ENCODE measurements around the gene CDON. TPM values are rescaled to one million over a fixed set of nuclear protein-coding genes. Genes with fewer than 3 reads are reported as not detected.

Gene CDON
- total RNA-seq, 1 experiment from 2014 or later: 17.2 TPM

- Histone ChIP-seq H3K14ac (ENCODE audit: insufficient read depth, low read length) (no peak overlapping the region), H4K5ac (ENCODE audit: insufficient read length, low read depth, low read length) (no peak overlapping the region), H3K27ac (ENCODE audit: insufficient read length, low read depth, low read length) (no peak overlapping the region), H4K20me1 (ENCODE audit: control insufficient read depth, insufficient read depth, insufficient read length) (no peaks in the 10 kb centered on the region), H3K79me1 (ENCODE audit: insufficient read depth, low read depth, low read length, poor library complexity, severe bottlenecking) (no peaks in the 10 kb centered on the region), H2BK20ac (ENCODE audit: low read depth, low read length, poor library complexity, severe bottlenecking) (no peak overlapping the region), H3K27me3 (ENCODE audit: insufficient read depth, low read length) (no peaks in the 10 kb centered on the region), H2BK120ac (ENCODE audit: low read depth, low read length, poor library complexity, severe bottlenecking) (no peak overlapping the region), H2AFZ (ENCODE audit: low read length) (no peak overlapping the region), H3K4ac (ENCODE audit: low read depth, low read length) (no peak overlapping the region), H3K23ac (ENCODE audit: insufficient read length, low read depth, low read length) (no peak overlapping the region), H2BK15ac (ENCODE audit: low read depth, low read length) (no peak overlapping the region), H3K18ac (ENCODE audit: insufficient read length, low read depth, low read length) (no peak overlapping the region), H2BK12ac (ENCODE audit: insufficient read length, low read depth, low read length) (no peak overlapping the region), H2AK5ac (ENCODE audit: insufficient read length, low read length) (no peak overlapping the region), H3T11ph (ENCODE audit: low read length) (no peak overlapping the region), H3K23me2 (ENCODE audit: insufficient read length, low read depth, low read length, poor library complexity, severe bottlenecking) (no peaks in the 10 kb centered on the region), H3K56ac (ENCODE audit: insufficient read length, low read depth, low read length) (no peak overlapping the region), H4K8ac (replicated peaks; ENCODE audit: insufficient read length, low read depth, low read length) (no peak overlapping the region), H3K9ac (ENCODE audit: extremely low read depth, insufficient read length, low read length) (no peak overlapping the region), H2BK5ac (ENCODE audit: insufficient read length, low read length) (no peak overlapping the region), H3K4me2 (ENCODE audit: insufficient read depth, insufficient read length, low read length) (no peak overlapping the region), H3K79me2 (ENCODE audit: insufficient read depth, low read length) (no peaks in the 10 kb centered on the region), H4K91ac (ENCODE audit: insufficient read length, low read depth, low read length) (no peak overlapping the region), H3K4me1 (ENCODE audit: insufficient read depth, low read length) (peaks cover 4% of the 10 kb centered on the region; the same call in 1 of the 2 replicates), H3K9me3 (ENCODE audit: control insufficient read depth, low read depth, low read length) (no peaks in the 10 kb centered on the region)
- Mint-ChIP-seq H3K27me3 (ENCODE audit: low read depth) (no peaks in the 10 kb centered on the region), H3K27ac (peak overlapping the region in 2 of 3 experiments; percentile 6 to 19; a peak in 1 of 7 replicates), H3K4me3 (no peak overlapping the region), H3K9me3 (no peaks in the 10 kb centered on the region), H3K36me3 (ENCODE audit: insufficient read depth in 1 of 3, low read depth in 3 of 3) (peaks cover 7 to 19% (median 14%) of the 10 kb centered on the region in 3 experiments; a peak in 6 of 7 replicates), H3K4me1 (peaks cover 8% of the 10 kb centered on the region in 2 experiments)
- TF ChIP-seq CTCF (conservative IDR thresholded peaks at IDR 0.05): no peak
- no peak for DNase-seq
- WGBS (ENCODE audit: extremely low coverage, insufficient read length, low lambda C conversion rate): no CpG with 5 or more reads among the region's 7 CpGs
Observed at GRCh38 chr11:125992893-125993292, 69.8 kb downstream of the CDON start.

Measured in H9 (cell line).